GM21515 (cell line): ENCODE data around the gene STOX1.
"Not testable (repeated sequence)": the region's sequence is repeated elsewhere in the genome, so short reads cannot be mapped to it uniquely, and the experiment has no call there.

ENCODE experiments used
- ATAC-seq: cut with Tn5 transposase; IDR thresholded peaks from one replicate; pipeline ENCODE4 v1.9.1; 2021; ENCODE audit not compliant: unreplicated experiment

The STOX1 gene

GRCh38 chr10:68829521-68829920, 2.2 kb downstream of the STOX1 start:
- ATAC-seq = no peak

DNA sequence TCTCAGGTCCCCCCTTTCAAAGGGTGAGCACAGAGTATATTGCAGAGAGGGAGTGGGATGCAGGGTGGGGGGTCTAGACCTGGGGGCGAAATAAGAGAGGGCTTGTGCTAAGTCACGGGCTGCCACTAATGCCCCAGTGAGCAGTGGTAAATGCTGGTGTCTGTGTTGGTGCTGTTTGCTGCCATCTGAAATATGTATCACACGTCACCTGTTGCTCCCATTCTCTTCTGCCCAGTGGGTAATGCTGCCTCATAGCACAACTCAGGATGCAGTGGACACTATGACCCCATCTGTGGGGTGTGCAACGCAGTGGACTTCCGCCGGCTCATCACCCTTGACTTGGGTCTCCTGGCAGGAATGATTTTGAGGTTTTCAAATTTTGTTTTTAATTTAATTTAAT, 2.6 kb downstream of the STOX1 start:
- no peak for ATAC-seq

- no peak for ATAC-seq
Measured at GRCh38 chr10:68831961-68832455, 4.7 kb downstream of the STOX1 start.

DNA sequence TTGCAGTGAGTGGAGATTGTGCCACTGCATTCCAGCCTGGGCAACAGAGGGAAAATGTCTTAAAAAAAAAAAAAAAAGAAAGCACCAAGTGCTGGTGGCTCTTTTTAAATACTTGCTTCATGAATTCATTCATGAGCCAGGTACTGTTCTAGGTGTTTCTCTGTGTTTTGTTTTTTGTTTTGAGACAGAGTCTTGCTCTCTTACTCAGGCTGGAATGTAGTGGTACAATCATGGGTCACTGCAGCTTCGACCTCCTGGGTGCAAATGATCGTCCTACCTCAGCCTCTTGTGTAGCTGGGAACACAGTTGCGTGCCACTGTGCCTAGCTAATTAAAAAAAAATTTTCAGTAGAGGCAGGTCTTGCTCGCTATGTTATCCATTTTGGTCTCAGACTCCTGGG, 5.3 kb downstream of the STOX1 start:
- no peak for ATAC-seq

DNA sequence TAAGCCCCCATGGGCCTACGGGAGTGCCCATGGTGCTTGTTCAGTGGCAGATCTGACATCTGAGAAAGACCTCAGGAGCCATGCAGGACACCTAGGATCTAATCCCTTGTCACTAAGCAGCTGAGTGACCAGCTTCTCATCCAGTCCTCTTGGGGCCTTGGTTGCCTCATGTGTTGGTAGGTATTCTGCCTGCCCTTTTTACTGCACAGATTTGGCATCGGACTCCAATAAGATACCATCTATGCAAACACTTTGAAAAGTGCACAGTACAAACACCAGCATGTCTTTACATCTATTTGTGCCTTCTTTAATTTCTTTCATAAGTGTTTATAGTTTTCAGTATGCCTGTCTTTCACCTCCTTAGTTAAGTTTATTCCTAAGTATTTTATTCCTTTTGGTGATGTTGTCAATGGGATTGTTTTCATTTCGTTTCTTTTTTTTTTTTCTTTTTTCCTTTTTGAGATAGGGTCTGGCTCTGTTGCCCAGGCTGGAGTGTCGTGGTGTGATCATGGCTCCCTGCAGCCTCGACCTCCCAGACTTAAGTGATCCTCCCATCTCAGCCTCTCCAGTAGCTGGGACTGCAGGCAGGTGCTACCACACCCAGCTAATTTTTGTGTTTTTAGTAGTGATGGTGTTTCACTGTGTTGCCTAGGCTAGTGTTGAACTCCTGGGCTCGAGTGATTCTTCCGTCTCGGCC, 10.4 kb downstream of the STOX1 start:
- ATAC-seq = no peak

GRCh38 chr10:68840650-68841049, 13.3 kb downstream of the STOX1 start:
- not testable (repeated sequence) for ATAC-seq

DNA sequence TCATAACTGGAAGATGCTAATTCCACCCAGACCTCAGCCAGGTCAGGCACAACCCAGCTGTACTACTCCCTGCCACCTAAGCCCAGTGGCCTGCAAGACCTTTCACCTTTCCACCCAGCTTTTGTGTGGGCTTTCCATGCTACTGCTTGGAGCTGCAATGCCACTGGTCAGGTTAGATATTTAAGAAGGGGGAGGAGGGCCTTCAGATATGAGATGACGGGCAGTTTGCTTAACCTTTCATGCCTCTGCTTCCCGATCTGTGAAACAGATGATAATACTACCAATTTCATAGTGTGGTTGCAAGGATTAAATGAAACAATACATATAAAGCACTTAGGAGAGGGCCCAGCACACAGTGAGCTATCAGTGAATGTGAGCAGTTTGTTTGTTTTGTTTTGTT, 20.9 kb downstream of the STOX1 start:
- ATAC-seq = no peak

GRCh38 chr10:68848806-68849205, 21.5 kb downstream of the STOX1 start:
- no peak for ATAC-seq

DNA sequence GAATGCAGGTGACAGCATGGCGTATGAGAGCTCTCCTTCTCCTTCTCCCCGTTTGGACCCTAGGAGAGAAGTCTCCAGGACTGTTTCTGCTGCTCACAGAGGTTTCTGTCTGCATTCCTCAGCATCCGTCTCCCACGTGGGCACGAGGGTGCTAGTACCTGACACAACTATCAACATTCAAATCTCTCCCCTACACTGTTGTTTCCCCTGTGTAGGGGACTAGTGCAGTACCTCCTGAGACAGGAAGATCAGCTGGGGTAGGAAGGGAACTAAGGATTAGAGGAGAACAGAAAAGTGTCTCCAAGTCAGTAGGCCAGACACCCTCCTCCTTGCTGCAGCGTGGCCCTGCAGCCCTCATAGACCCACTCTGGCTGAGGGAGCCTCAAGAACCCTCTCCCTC, 29.0 kb downstream of the STOX1 start:
- no peak for ATAC-seq

GRCh38 chr10:68857005-68857404, 29.7 kb downstream of the STOX1 start:
- no peak for ATAC-seq

GRCh38 chr10:68861253-68861652, 33.9 kb downstream of the STOX1 start:
- ATAC-seq = no peak

GRCh38 chr10:68864611-68865010, 37.3 kb downstream of the STOX1 start:
- no peak for ATAC-seq

- ATAC-seq = not testable (repeated sequence)
Measured at GRCh38 chr10:68868173-68868572, 40.8 kb downstream of the STOX1 start.

DNA sequence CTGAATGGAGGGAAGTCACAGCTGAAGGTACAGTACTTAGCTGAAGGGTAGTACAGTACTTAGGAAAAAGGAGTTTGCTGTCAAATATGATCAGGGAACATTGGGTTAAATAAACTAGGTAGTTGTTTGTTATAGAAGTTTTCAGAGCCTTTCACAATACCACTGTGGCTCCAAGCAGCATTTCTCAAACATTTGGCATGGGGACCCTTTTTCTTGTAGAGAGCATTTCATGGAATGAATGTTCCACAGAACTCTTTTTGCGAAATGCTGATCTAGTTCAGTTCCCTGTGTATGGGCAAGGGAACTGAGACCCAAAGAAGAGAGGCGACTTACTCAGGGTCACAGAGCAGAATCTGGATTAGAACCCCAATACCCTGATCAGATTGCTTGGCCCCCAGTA, 42.3 kb downstream of the STOX1 start:
- no peak for ATAC-seq

DNA sequence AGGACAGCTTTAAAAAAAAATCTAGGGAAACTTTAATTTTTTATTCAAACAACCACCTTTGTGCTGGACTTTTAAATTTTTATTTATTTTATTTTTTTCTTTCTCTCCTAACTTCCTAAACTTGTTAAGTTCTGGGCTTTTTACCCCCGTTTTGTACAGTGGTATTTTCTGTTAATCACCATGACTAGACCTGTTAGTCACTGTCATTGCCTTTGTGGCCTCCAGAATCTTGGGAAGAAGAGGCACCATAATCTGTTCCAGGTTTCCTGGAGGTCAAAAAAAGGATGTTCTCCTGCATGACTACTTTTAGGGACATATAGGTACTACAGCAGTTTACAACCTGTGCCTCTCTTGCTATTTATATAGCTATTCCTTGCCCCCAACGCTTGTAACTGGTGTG, 42.7 kb downstream of the STOX1 start:
- ATAC-seq = no peak

- no peak for ATAC-seq
Measured at GRCh38 chr10:68870545-68871104, 43.3 kb downstream of the STOX1 start.

GRCh38 chr10:68871105-68871711, 43.9 kb downstream of the STOX1 start:
- ATAC-seq = no peak

GRCh38 chr10:68871731-68872342, 44.5 kb downstream of the STOX1 start:
- no peak for ATAC-seq

DNA sequence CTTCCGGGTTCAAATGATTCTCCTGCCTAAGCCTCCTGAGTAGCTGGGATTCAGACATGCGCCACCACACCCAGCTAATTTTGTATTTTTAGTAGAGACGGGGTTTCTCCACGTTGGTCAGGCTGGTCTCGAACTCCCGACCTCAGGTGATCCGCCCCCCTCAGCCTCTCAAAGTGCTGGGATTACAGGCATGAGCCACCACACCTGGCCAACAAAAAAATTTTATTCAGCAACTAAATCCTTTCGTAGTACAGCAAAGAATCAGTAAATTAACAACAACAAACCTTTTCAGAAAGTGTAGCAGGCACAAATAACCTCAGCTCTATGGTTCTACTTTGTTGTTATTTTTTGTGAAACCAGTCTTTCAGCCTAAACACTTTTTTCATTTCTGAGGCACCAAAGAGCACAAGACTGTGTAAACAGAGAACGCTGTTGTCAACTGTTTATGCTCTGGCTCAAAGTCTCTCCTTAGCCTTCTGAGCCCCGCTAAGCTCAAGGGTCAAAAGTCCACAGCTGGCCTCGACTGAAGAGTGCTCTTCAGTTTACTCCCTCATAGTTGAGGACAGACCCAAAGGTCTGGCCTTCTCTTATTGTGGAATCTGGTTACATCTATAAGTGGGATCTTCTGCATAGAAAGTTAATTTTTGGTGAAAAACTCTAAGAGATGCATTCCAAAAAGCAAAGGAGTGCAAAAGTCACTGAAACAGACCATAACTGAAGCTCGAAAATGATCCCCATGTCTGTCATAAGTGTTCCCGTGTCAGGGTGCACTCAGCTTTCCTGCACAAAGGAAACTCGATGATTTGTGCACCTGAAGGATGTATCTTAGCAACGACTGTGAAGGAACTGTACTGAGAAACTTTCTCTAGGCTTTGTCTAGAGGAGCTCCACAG, 49.2 kb downstream of the STOX1 start:
- no peak for ATAC-seq

GRCh38 chr10:68877482-68878110, 50.3 kb downstream of the STOX1 start:
- no peak for ATAC-seq

DNA sequence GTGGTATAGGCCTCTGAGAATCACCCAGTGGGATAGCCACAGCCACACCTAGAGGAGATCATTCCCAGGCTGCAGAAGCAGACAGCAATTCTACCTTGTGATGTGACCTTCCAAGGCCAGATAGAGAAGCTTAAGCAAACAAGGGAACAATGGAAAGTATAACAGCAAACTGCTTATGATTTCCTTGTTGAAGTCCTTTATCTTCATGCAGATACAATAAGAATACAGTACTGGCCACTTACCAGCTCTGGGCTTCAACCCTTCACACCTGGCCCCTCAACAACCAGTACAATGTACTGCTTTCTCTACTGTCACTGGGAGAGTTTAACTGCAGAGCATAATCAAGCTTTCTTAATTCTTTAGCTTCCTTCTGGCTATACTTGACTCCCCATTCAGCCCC, 51.2 kb downstream of the STOX1 start:
- no peak for ATAC-seq
